Neutrophil (primary cell): ENCODE measurements around the gene CNTN4.

Experiments
- H3K27ac ChIP-seq: fragments of 200-600 bp; sonication (generic); 2 replicates; pipeline ENCODE4 v1.5.1; 2016; ENCODE audit warnings: mild to moderate bottlenecking, moderate library complexity
- H3K27me3 ChIP-seq: fragments of 200-600 bp; sonication (generic); 2 replicates; pipeline ENCODE4 v1.6.0; 2016; ENCODE audit warnings: mild to moderate bottlenecking
- H3K36me3 ChIP-seq: fragments of 200-600 bp; sonication (generic); 2 replicates; pipeline ENCODE4 v1.5.1; 2017
- H3K4me1 ChIP-seq, 2 experiments: fragments of 200-600 bp in 1 of 2; sonication (generic) in 1 of 2; 1 replicate in 1 of 2; 2 replicates in 1 of 2; pipeline versions ENCODE4 v1.5.1 to v1.6.1; 2013 to 2016; ENCODE audit warnings: low read depth in 1 of 2, low read length in 1 of 2, mild to moderate bottlenecking in 1 of 2, moderate library complexity in 1 of 2; ENCODE audit not compliant: control insufficient read depth in 1 of 2, insufficient read depth in 1 of 2
- H3K4me3 ChIP-seq, 2 experiments: fragments of 200-600 bp in 1 of 2; sonication (generic) in 1 of 2; 1 replicate in 1 of 2; 2 replicates in 1 of 2; pipeline ENCODE4 v1.5.1; 2013 to 2016; ENCODE audit warnings: low read depth in 1 of 2, low read length in 1 of 2, mild to moderate bottlenecking in 1 of 2, moderate library complexity in 1 of 2
- H3K9me3 ChIP-seq: fragments of 200-600 bp; sonication (generic); 2 replicates; pipeline ENCODE4 v1.5.1; 2016
- TF ChIP-seq, protein P1 (sequence below): fragments of 200-600 bp; sonication (generic); IDR thresholded peaks from 2 replicates; pipeline ENCODE4 v1.5.1; 2016; ENCODE audit warnings: antibody characterized with exemption

CNTN4 gene

DNA sequence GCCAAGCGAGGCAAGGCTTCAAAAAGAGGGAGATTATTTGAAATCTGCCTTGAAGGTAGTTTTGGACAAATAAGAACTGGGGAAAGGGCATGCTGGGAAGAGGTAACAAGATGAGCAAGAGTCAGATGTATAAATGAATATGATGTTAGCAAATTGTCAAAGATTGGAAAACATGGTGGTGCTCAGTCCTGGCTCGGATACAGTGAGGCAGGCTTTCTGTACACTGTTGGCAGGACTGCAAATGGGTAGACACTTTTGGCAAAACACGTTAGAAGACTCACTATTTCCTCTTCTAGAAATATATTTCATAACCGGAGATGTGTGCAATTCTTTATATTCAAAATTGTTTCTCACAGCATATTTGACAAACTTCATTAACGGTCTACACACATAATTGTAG is 581.6 kb downstream of the CNTN4 start:
- TF ChIP-seq, protein P1, sequence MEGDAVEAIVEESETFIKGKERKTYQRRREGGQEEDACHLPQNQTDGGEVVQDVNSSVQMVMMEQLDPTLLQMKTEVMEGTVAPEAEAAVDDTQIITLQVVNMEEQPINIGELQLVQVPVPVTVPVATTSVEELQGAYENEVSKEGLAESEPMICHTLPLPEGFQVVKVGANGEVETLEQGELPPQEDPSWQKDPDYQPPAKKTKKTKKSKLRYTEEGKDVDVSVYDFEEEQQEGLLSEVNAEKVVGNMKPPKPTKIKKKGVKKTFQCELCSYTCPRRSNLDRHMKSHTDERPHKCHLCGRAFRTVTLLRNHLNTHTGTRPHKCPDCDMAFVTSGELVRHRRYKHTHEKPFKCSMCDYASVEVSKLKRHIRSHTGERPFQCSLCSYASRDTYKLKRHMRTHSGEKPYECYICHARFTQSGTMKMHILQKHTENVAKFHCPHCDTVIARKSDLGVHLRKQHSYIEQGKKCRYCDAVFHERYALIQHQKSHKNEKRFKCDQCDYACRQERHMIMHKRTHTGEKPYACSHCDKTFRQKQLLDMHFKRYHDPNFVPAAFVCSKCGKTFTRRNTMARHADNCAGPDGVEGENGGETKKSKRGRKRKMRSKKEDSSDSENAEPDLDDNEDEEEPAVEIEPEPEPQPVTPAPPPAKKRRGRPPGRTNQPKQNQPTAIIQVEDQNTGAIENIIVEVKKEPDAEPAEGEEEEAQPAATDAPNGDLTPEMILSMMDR = no peak
- H3K27ac ChIP-seq = no peak overlapping the region
- no peaks in the 10 kb centered on the region for H3K27me3 ChIP-seq
- no peaks in the 10 kb centered on the region for H3K4me1 ChIP-seq
- no peaks in the 10 kb centered on the region for H3K36me3 ChIP-seq
- H3K4me3 ChIP-seq = no peak overlapping the region
- no peaks in the 10 kb centered on the region for H3K9me3 ChIP-seq

DNA sequence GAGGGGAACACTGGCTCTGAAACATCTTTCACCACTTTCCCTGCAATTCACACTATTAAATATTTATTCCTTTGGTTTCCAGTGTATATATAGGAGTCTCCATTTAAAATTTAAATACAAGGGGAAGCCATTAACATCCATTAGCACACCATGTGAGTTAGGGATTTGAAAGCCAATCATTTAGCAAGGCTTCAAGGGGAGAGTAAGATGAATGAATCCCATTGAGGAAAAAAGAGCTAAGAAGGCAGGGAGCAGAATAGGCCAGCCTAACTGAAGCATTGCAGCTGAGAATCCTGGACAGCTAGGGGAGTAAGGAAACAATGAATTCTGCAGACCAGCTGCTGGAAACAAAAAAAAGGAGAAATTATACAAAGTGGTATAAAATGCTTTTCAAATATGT is 585.4 kb downstream of the CNTN4 start:
- Histone ChIP-seq H3K4me1 (no peaks in the 10 kb centered on the region), H3K36me3 (no peaks in the 10 kb centered on the region), H3K4me3 (no peak overlapping the region), H3K27me3 (no peaks in the 10 kb centered on the region), H3K27ac (no peak overlapping the region), H3K9me3 (no peaks in the 10 kb centered on the region)
- TF ChIP-seq, protein P1 = no peak

DNA sequence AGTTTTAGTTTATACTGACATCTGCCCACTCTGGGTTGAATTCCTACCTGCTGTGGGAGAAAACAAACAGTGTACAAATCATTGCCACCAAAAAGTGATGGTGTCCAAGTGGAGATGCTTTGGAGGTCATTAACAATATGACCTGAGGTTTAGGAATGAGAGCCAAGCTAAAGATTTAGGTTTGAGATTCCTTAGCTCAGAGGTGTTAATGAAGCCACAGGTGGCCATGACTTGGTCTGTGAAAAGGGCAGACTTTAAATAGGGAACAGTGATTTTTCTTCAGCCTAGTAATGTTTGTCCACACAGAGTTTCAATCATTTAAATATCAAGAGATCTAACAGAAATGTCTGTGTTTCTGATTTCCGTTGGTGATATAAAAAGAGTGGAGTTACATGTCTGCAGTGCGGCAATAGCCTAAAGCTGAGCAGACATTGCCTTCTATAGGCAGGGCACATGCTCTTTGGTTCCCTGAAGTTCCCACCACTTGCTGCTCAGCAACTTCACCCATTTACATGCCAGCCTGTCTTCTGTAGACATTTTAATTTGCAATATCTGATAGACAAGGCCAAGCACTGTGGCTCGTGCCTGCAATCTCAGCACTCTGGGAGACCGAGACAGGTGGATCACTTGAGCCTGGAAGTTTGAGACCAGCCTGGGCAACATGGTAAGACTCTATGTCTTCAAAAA is 588.3 kb downstream of the CNTN4 start:
- H3K27me3 ChIP-seq = no peaks in the 10 kb centered on the region
- H3K9me3 ChIP-seq = no peaks in the 10 kb centered on the region

DNA sequence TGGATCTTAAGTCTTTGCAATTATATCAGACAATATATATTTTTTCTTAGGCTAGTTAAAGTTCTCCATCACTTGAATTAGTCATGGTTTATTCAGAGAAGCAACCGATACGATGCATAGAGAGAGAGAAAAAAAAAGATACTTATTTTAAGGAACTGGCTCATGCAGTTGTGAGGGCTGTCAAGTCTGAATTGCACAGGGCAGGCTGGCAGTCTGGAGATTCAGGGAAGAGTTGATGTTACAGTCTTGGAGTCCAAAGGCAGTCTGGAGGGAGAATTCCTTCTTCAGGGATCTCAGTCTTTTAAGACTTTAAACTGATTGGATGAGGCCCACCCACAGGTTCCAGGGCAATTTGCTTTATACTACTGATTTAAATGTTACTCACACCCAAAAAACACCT is 598.9 kb downstream of the CNTN4 start:
- H3K4me1 ChIP-seq = no peaks in the 10 kb centered on the region
- no peaks in the 10 kb centered on the region for H3K36me3 ChIP-seq
- no peaks in the 10 kb centered on the region for H3K9me3 ChIP-seq
- TF ChIP-seq, protein P1 = no peak
- H3K27ac ChIP-seq = no peak overlapping the region
- H3K4me3 ChIP-seq = no peak overlapping the region
- no peaks in the 10 kb centered on the region for H3K27me3 ChIP-seq

More for the DNA sequence above, 588.3 kb downstream of the CNTN4 start:
- Histone ChIP-seq H3K4me1 (no peaks in the 10 kb centered on the region), H3K27ac (no peak overlapping the region), H3K36me3 (no peaks in the 10 kb centered on the region), H3K4me3 (no peak overlapping the region)
- TF ChIP-seq, protein P1 = no peak

DNA sequence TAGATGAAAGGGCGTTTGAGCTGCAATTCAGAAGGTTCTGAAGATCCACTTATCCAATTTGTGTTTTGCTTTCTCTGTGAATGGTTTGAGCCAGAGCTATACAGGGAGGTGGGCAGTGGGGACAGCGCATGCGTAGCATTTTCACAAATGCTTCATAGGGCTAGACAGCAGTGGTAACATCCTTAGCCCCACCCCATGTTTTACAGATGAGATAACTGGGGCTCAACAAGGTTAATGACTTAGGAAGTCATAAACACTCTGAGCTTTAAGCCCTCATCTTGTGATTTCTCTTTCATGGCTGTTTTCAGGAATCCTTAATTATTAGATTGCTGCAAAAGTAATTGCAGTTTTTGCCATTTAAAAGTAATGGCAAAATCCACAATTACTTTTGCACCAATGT is 602.8 kb downstream of the CNTN4 start:
- TF ChIP-seq, protein P1 = no peak

More for the DNA sequence above, 602.8 kb downstream of the CNTN4 start:
- Histone ChIP-seq H3K36me3 (no peaks in the 10 kb centered on the region), H3K27me3 (no peaks in the 10 kb centered on the region), H3K27ac (no peak overlapping the region), H3K4me1 (no peaks in the 10 kb centered on the region), H3K4me3 (no peak overlapping the region), H3K9me3 (no peaks in the 10 kb centered on the region)
